OCI-LY3 (cell line): ENCODE measurements around the gene CATSPER3.

ENCODE experiments used
- EZH2phosphoT487 ChIP-seq: fragments of 200-600 bp; shearing (Covaris generic); IDR thresholded peaks from 2 replicates; pipeline ENCODE4 v1.6.1; 2018; ENCODE audit warnings: antibody characterized with exemption, mixed run types, low read depth
- TF ChIP-seq, protein P1 (sequence below): fragments of 200-600, 300-600 bp; sonication (generic); IDR thresholded peaks from 2 replicates; pipeline ENCODE4 v1.5.1; 2014; ENCODE audit warnings: antibody characterized with exemption, low read length, low read depth

DNA sequence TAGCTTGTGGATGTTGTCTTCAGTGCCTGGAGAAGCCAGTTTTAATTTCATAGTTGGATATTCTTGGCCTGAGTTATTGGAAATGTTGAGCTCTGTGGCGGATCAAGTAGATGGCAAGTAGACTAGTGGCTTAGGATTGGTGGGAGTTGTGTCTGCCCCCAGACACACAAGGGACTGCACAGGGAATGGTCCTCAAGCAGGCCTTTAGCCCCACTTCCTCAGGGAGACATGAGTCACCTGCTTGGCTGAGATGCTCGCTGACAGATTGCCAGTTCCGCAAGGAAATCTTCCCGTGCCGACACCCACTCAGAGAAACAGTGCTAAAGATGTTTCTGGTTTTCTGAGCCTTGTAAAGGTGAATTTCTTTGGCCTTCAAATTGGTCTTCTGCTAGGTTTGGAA, 18.8 kb upstream of the CATSPER3 start:
- TF ChIP-seq, protein P1, sequence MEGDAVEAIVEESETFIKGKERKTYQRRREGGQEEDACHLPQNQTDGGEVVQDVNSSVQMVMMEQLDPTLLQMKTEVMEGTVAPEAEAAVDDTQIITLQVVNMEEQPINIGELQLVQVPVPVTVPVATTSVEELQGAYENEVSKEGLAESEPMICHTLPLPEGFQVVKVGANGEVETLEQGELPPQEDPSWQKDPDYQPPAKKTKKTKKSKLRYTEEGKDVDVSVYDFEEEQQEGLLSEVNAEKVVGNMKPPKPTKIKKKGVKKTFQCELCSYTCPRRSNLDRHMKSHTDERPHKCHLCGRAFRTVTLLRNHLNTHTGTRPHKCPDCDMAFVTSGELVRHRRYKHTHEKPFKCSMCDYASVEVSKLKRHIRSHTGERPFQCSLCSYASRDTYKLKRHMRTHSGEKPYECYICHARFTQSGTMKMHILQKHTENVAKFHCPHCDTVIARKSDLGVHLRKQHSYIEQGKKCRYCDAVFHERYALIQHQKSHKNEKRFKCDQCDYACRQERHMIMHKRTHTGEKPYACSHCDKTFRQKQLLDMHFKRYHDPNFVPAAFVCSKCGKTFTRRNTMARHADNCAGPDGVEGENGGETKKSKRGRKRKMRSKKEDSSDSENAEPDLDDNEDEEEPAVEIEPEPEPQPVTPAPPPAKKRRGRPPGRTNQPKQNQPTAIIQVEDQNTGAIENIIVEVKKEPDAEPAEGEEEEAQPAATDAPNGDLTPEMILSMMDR: no peak
- no peak for TF ChIP-seq EZH2phosphoT487
